Upper lobe of left lung (tissue), 6 donors: ENCODE results near the gene FCRLA. TPM values are rescaled to one million over a fixed set of nuclear protein-coding genes. Genes with fewer than 3 reads are reported as not detected.
A peak's percentile ranks its signal among the peaks of the same experiment; 100 is the strongest.
"Not testable (repeated sequence)": the region's sequence is repeated elsewhere in the genome, so short reads cannot be mapped to it uniquely, and the experiment has no call there.

Experiments used
- ATAC-seq, 2 donors: fragments of 200-7000 bp; cut with Tn5 transposase; one replicate each; pipeline ENCODE4 v1.9.1; 2022; ENCODE audit warnings: mild to moderate bottlenecking in 2 of 2, moderate library complexity in 2 of 2; ENCODE audit not compliant: low FRiP score in 2 of 2
- DNase-seq, 2 donors: peaks; one replicate each; pipeline ENCODE4 v3.0.0-alpha.2; 2019 to 2020
- H3K27ac ChIP-seq, 4 donors: fragments of 200-600 bp; sonication (generic); one replicate each; pipeline ENCODE4 v1.5.1; 2016 to 2019
- H3K27me3 ChIP-seq, 4 donors: fragments of 200-600 bp; sonication (generic); one replicate each; pipeline ENCODE4 v1.5.1; 2017 to 2019
- H3K36me3 ChIP-seq, 4 donors: fragments of 200-600 bp; sonication (generic); one replicate each; pipeline ENCODE4 v1.5.1; 2016 to 2019
- H3K4me1 ChIP-seq, 4 donors: fragments of 200-600 bp; sonication (generic); one replicate each; pipeline ENCODE4 v1.5.1; 2018 to 2019
- H3K4me3 ChIP-seq, 4 donors: fragments of 200-600 bp; sonication (generic); one replicate each; pipeline ENCODE4 v1.5.1; 2017 to 2019; ENCODE audit warnings: mild to moderate bottlenecking in 2 of 4, moderate library complexity in 1 of 4
- H3K9me3 ChIP-seq, 4 donors: fragments of 200-600 bp; sonication (generic); one replicate each; pipeline ENCODE4 v1.5.1; 2018 to 2019
- EP300 ChIP-seq, 4 donors: sonication (generic); formaldehyde crosslinking; IDR thresholded peaks; one replicate each; pipeline ENCODE4 v1.5.1; 2017; ENCODE audit warnings: antibody characterized with exemption in 4 of 4, control low read depth in 2 of 4
- POLR2A ChIP-seq, 4 donors: fragments of 450-650 bp; IDR thresholded peaks; one replicate each; pipeline ENCODE4 v1.5.1; 2016 to 2017; ENCODE audit warnings: antibody characterized with exemption in 4 of 4, mild to moderate bottlenecking in 2 of 4
- POLR2AphosphoS5 ChIP-seq, 2 donors: sonication (generic); formaldehyde crosslinking; IDR thresholded peaks; one replicate each; pipeline ENCODE4 v1.5.1; 2017; ENCODE audit warnings: antibody characterized with exemption in 2 of 2
- WGBS, 2 donors: methylation state at CpG; one replicate each; pipeline ENCODE4 v1.1.5; 2017 to 2018; 5-methylcytosine and 5-hydroxymethylcytosine counted together
- total RNA-seq, 6 donors: library from RNA; depleted of rRNA in 4 of 6; stranded (reverse); fragments of >200 nt in 4 of 6; gene quantifications; one replicate each; pipeline versions ENCODE4 v1.1.0 to v1.2.1, GENCODE V29; 2016 to 2021
- TF ChIP-seq, protein P1 (sequence below), 6 experiments: fragments of 450-650 bp in 4 of 6; fragments of 200-600 bp in 2 of 6; sonication (generic) in 2 of 6; IDR thresholded peaks; one replicate each; pipeline ENCODE4 v1.5.1; 2016 to 2019; ENCODE audit warnings: antibody characterized with exemption in 6 of 6
- donor health status: DM: no; HTN: no; CAD: no; lungs with moderate emphysema.
- donor health status: DM: no; HTN: yes; CAD: no; lungs with severe emphysema.

Gene FCRLA
- total RNA-seq: 1 to 10 TPM in 2 of 6 donors, under 1 TPM in 1, not detected in 3; 0.52 to 1.2 (median 1.0) TPM

DNA sequence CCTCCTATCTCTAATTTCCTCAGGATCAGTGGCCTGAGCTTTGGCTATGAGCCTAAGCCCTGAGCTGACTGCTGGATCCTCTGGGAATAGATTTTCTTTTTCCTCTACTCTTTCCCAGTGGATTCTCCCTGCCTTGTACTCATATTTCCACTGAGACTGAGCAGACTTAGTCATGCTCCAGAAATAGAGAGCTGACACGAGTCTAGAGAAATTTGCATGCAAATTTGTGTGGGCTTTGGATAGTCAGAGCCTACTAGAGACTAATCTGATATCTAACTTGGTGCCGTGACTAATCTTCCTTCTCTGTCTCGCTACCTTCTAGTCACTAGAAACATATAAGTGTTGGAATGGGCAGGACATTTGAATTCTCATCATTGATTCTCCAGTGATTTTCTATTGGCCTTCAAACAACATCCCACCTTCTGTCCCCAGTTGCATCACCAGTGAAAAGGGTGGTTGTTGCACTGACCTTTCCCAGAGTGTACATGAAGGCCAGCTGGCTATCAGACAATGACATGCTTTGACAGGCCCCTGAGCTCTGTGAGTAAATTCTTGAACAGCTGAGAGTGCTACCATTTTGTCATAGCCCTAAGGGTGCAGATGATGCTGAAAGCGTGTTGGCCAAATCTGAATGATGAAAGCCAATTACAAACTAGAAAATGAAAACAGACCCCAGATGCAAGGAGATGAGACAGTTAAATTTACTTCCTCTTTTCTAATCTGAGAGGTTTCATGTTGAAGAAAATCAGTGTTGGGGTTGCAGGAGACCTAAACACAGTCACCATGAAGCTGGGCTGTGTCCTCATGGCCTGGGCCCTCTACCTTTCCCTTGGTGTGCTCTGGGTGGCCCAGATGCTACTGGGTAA lies at the start of gene FCRLA:
TSS of gene FCRLA (plus strand) at position 748 of the 866 bp plus-strand sequence. CDS start at position 784, 36 bp downstream.
- WGBS, 2 donors: 53 to 64% methylated on average over 4 of the region's 4 CpGs
- no peaks in the 10 kb centered on the region for H3K27me3 ChIP-seq
- TF ChIP-seq, protein P1, sequence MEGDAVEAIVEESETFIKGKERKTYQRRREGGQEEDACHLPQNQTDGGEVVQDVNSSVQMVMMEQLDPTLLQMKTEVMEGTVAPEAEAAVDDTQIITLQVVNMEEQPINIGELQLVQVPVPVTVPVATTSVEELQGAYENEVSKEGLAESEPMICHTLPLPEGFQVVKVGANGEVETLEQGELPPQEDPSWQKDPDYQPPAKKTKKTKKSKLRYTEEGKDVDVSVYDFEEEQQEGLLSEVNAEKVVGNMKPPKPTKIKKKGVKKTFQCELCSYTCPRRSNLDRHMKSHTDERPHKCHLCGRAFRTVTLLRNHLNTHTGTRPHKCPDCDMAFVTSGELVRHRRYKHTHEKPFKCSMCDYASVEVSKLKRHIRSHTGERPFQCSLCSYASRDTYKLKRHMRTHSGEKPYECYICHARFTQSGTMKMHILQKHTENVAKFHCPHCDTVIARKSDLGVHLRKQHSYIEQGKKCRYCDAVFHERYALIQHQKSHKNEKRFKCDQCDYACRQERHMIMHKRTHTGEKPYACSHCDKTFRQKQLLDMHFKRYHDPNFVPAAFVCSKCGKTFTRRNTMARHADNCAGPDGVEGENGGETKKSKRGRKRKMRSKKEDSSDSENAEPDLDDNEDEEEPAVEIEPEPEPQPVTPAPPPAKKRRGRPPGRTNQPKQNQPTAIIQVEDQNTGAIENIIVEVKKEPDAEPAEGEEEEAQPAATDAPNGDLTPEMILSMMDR (IDR thresholded peaks at IDR 0.05): no peak
- TF ChIP-seq EP300 (IDR thresholded peaks at IDR 0.05) (no peak), POLR2AphosphoS5 (IDR thresholded peaks at IDR 0.05) (no peak), POLR2A (IDR thresholded peaks at IDR 0.05) (no peak)
- no peaks in the 10 kb centered on the region for H3K4me1 ChIP-seq
- no peak for DNase-seq
- ATAC-seq: no peak
- no peaks in the 10 kb centered on the region for H3K36me3 ChIP-seq
- H3K4me3 ChIP-seq: no peak within 1 kb of the TSS
- no peak within 1 kb of the TSS for H3K27ac ChIP-seq
- no peaks in the 10 kb centered on the region for H3K9me3 ChIP-seq

DNA sequence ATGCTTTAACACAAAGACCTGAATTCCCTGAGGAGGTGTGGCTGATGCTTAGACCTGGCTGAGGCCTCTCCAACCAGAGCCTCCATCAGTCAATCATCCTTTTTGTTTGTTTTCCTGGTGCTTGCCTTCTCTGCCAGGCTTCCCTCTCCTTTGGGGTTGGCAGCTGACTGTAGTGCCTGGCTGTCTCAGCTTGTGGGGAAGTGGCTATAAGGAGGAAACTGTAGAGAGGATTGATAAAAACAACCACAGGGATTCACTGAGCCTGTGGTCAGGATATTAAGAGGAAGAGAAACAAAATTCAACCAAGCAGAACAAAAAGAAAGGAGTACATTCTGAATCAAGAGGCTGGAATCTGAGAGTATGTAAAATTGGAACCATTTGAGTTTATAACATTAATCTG lies 48.5 kb upstream of the FCRLA start:
- ATAC-seq: peak; percentile 66 to 74
- H3K36me3 ChIP-seq, H3K27me3 ChIP-seq, H3K4me1 ChIP-seq, H3K9me3 ChIP-seq, DNase-seq, H3K4me3 ChIP-seq, H3K27ac ChIP-seq: not testable (repeated sequence)

DNA sequence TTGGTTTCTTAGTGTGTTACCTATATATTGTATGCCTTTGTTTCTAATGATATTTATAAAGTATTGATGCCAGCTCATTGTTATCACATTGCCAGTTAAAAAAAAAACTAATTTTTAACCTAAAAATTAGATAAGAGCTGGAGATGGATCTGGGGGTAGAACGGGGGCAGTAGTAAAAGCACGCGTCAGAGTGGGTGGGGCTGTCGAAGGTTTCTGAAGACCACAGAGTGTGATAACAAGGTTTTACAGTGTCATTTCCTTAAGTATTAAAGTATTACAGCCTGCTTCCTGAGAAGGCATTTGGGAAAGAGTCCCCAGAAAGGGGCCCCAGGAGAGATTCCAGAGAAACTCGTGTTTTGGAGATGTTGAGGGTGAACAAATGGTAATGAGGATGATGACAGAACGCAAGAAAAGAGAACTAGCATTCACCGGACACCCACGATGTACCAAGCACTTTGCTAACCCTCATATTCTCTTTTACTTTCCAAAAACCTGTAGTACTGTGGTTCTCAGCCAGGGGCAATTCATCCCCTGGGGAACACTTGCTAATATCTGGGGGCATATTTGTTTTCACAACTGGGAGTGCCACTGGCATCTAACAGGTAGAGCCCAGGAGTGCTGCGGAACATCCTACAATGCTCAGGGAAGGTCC lies 45.2 kb upstream of the FCRLA start:
- not testable (repeated sequence) for DNase-seq, H3K9me3 ChIP-seq, H3K4me3 ChIP-seq, H3K4me1 ChIP-seq, H3K27ac ChIP-seq, H3K27me3 ChIP-seq, H3K36me3 ChIP-seq
- peak in 1 of 2 donors; percentile 60 for ATAC-seq
- 50% methylated on average over 4 of the region's 9 CpGs; no CpG with 5 or more reads in 1 of the 2 donors for WGBS, 2 donors

- H3K4me1 ChIP-seq, H3K36me3 ChIP-seq, H3K9me3 ChIP-seq, H3K27ac ChIP-seq, H3K4me3 ChIP-seq, H3K27me3 ChIP-seq, DNase-seq: not testable (repeated sequence)
- ATAC-seq: peak in 1 of 2 donors; percentile 75
- no CpG with 5 or more reads among the region's 4 CpGs for WGBS, 2 donors
Observed at GRCh38 chr1:161662684-161663339, 44.2 kb upstream of the FCRLA start, which contains the start of gene FCGR2B. TSS of gene FCGR2B (plus strand) at chr1:161663143. CDS start at chr1:161663242, 99 bp downstream.

DNA sequence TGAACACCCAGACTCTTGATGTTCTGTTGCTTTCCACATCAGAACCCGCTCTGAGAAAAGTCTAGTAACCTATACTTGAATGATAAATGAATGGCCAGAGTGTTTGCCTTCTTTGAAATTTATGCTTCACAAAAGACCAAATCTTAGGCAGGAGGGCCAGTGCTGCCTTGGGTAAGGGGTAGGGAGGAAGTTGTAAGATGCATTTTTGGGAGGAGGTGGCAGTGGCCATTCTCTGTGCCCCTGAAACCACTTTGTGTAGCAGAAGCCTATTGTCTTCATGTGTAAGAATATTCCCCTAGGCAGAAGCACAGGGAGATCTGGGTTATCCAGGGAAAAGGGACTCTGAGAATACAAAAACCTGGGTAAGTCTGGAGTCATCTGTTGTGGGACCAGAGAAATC lies 43.5 kb upstream of the FCRLA start:
- H3K4me1 ChIP-seq, DNase-seq, H3K27ac ChIP-seq, H3K4me3 ChIP-seq, H3K36me3 ChIP-seq, H3K9me3 ChIP-seq, H3K27me3 ChIP-seq: not testable (repeated sequence)
- no CpG with 5 or more reads among the region's 1 CpG for WGBS, 2 donors
- ATAC-seq: peak in 1 of 2 donors; percentile 53

- not testable (repeated sequence) for H3K9me3 ChIP-seq, DNase-seq, H3K4me3 ChIP-seq, H3K27ac ChIP-seq, H3K27me3 ChIP-seq, H3K36me3 ChIP-seq, H3K4me1 ChIP-seq, ATAC-seq
- no CpG with 5 or more reads among the region's 4 CpGs for WGBS, 2 donors
Observed at GRCh38 chr1:161664689-161665088, 42.3 kb upstream of the FCRLA start.

- WGBS, 2 donors: 79 to 84% methylated on average over 4 to 9 of the region's 15 CpGs
- not testable (repeated sequence) for H3K9me3 ChIP-seq, H3K4me3 ChIP-seq, H3K4me1 ChIP-seq, H3K36me3 ChIP-seq, DNase-seq, H3K27ac ChIP-seq, H3K27me3 ChIP-seq
- peak in 1 of 2 donors; percentile 15 for ATAC-seq
Observed at GRCh38 chr1:161671045-161672020, 35.7 kb upstream of the FCRLA start.

- not testable (repeated sequence) for ATAC-seq, H3K4me3 ChIP-seq, DNase-seq, H3K4me1 ChIP-seq, H3K36me3 ChIP-seq, H3K27me3 ChIP-seq, H3K27ac ChIP-seq, H3K9me3 ChIP-seq
- WGBS, 2 donors: 81% methylated on average over 6 of the region's 7 CpGs; no CpG with 5 or more reads in 1 of the 2 donors
Observed at GRCh38 chr1:161673437-161673836, 33.6 kb upstream of the FCRLA start.

DNA sequence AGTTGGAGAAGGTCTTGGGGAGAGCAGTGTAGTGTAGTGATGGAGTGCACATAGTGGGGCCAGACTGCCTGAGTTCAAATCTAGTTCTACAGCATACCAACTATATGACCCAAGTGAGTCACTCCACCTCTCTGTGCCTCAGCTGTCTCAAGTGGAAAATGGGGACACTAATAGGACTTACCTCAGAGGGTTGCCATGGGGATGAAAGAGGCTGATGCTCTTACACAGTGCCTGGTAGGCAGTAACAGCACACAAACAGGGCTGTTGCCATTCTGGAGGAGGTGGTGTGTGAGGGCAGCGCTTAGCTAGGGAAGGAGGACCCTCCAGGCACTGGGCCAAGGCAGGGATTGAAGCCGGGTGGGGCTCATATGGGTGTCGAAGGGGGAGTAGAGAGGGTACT lies 32.6 kb upstream of the FCRLA start:
- H3K4me3 ChIP-seq, ATAC-seq, DNase-seq, H3K9me3 ChIP-seq, H3K4me1 ChIP-seq, H3K27ac ChIP-seq, H3K36me3 ChIP-seq, H3K27me3 ChIP-seq: not testable (repeated sequence)
- WGBS, 2 donors: 83 to 84% methylated on average over 3 of the region's 3 CpGs

DNA sequence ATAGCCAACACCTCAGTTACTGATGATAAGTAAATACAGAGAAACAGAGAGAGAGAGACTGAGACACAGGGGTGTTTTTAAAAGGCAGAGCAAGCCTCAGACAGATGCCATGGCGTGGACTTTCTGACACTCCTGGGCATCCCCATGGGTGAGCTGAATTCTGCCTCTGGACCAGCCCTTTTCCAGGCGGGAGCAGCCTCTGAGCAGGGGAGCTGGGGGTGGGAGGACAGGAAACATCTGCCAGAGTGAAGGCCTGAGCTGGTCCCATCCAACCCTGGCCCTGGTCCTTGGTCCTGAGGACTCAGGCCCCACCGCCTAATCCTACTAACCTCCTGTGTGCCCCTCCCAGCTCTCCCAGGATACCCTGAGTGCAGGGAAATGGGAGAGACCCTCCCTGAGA lies 32.1 kb upstream of the FCRLA start:
- not testable (repeated sequence) for ATAC-seq, H3K36me3 ChIP-seq, H3K4me3 ChIP-seq, H3K4me1 ChIP-seq, H3K27ac ChIP-seq, H3K27me3 ChIP-seq, H3K9me3 ChIP-seq
- DNase-seq: peak in 1 of 2 donors; percentile 5
- WGBS, 2 donors: 71 to 100% methylated on average over 1 to 2 of the region's 3 CpGs
